Kidney (tissue), 14 donors: ENCODE results near the gene AHCYL2. TPM values are rescaled to one million over a fixed set of nuclear protein-coding genes. Genes with fewer than 3 reads are reported as not detected.

Experiments
- DNase-seq, 5 donors: peaks; one replicate each; pipeline ENCODE4 v3.0.0-alpha.2; 2013 to 2020
- FAIRE-seq: peaks from 2 replicates; lab custom pipeline; 2012; peaks lifted over from hg19 to GRCh38; lab: Jason Lieb, UNC
- H3K27ac ChIP-seq, 2 donors: one replicate each; pipeline ENCODE4 v1.7.0; 2013; ENCODE audit warnings: low read depth in 2 of 2, low read length in 2 of 2, inconsistent platforms in 1 of 2
- H3K27me3 ChIP-seq: one replicate; pipeline ENCODE4 v1.7.1; 2013; ENCODE audit warnings: low read length, inconsistent platforms; ENCODE audit not compliant: control insufficient read depth, insufficient read depth
- H3K36me3 ChIP-seq, 3 donors: one replicate each; pipeline versions ENCODE4 v1.7.0 to v1.7.1; 2013; ENCODE audit warnings: low read length in 3 of 3, control low read depth in 1 of 3, inconsistent platforms in 1 of 3; ENCODE audit not compliant: insufficient read depth in 3 of 3, control insufficient read depth in 2 of 3
- H3K4me1 ChIP-seq, 3 donors: one replicate each; pipeline versions ENCODE4 v1.7.0 to v1.7.1; 2013; ENCODE audit warnings: low read length in 3 of 3, inconsistent platforms in 1 of 3, low read depth in 1 of 3; ENCODE audit not compliant: control insufficient read depth in 2 of 3, insufficient read depth in 2 of 3
- H3K4me3 ChIP-seq, 3 donors: one replicate each; pipeline versions ENCODE4 v1.7.0 to v1.8.1; 2013; ENCODE audit warnings: low read length in 3 of 3, control low read depth in 1 of 3, inconsistent platforms in 1 of 3
- H3K9ac ChIP-seq, 3 donors: one replicate each; pipeline versions ENCODE4 v1.7.0 to v1.7.1; 2013; ENCODE audit warnings: low read length in 3 of 3, control low read depth in 1 of 3, inconsistent platforms in 1 of 3
- H3K9me3 ChIP-seq, 3 donors: one replicate each; pipeline versions ENCODE4 v1.7.0 to v1.7.1; 2013; ENCODE audit warnings: low read length in 3 of 3, control low read depth in 1 of 3, inconsistent platforms in 1 of 3; ENCODE audit not compliant: control insufficient read depth in 2 of 3, insufficient read depth in 1 of 3
- CTCF ChIP-seq: IDR thresholded peaks from 3 replicates; pipeline ENCODE4 v1.5.1; 2012; ENCODE audit warnings: mild to moderate bottlenecking, moderate library complexity, borderline replicate concordance; ENCODE audit not compliant: insufficient read depth; ENCODE audit errors: extremely low read depth
- intact Hi-C: fragments of 100-400 bp; cut with DNase I; formaldehyde crosslinking; loops from one replicate; pipeline ENCODE4 v1.11.1; 2022
- polyA plus RNA-seq: library from polyadenylated mRNA; stranded (reverse); fragments of 350-450 nt; fragmentation: Illumina TruSeq; extraction: RNeasy Lipid Tissue Mini Kit (QIAGEN cat#74804); gene quantifications from one replicate; pipeline ENCODE4 v1.2.3, GENCODE V29; 2014; ENCODE audit warnings: low read depth, low replicate concordance; ENCODE audit not compliant: insufficient read depth
- total RNA-seq: library from RNA; stranded (reverse); fragmentation: NEBNext Ultra II Directional; extraction: Animal tissue kit (Norgen Biotek cat#: 25700); gene quantifications from one replicate; pipeline ENCODE4 v1.2.1, GENCODE V29; 2021
- donor health status: control.
- donor health status: control.
- donor health status: control.
- donor health status: control.
- donor health status: control.
- donor health status: DM: yes; HTN: yes; CAD: no.
- donor health status: Normal renal cell carcinoma (clear cell type).

Gene AHCYL2
- total and polyA plus RNA-seq, 2 donors from 2014 or later: 19.5 to 25.2 TPM

GRCh38 chr7:129278688-129279087 lies 53.9 kb downstream of the AHCYL2 start:
- H3K4me1 ChIP-seq: peaks cover 0 to 4% (median 0%) of the 10 kb centered on the region in 3 donors
- H3K27me3 ChIP-seq: no peaks in the 10 kb centered on the region
- TF ChIP-seq CTCF: no peak
- H3K36me3 ChIP-seq: peaks cover 0 to 3% (median 0%) of the 10 kb centered on the region in 3 donors
- no peak overlapping the region for H3K4me3 ChIP-seq
- intact Hi-C loops: no loop called here
- DNase-seq: no peak
- FAIRE-seq: no peak
- H3K9me3 ChIP-seq: no peaks in the 10 kb centered on the region
- H3K27ac ChIP-seq: no peak overlapping the region
- no peak overlapping the region for H3K9ac ChIP-seq

- no peak overlapping the region for H3K4me3 ChIP-seq
- no peak overlapping the region for H3K27ac ChIP-seq
- H3K27me3 ChIP-seq: no peaks in the 10 kb centered on the region
- no peak for TF ChIP-seq CTCF
- peaks cover 0 to 4% (median 0%) of the 10 kb centered on the region in 3 donors for H3K4me1 ChIP-seq
- DNase-seq: no peak
- FAIRE-seq: no peak
- no peaks in the 10 kb centered on the region for H3K9me3 ChIP-seq
- H3K9ac ChIP-seq: no peak overlapping the region
- intact Hi-C loops: no loop called here
- H3K36me3 ChIP-seq: peaks cover 0 to under 1% (median 0%) of the 10 kb centered on the region in 3 donors
These were observed 54.9 kb downstream of the AHCYL2 start for GRCh38 chr7:129279757-129280156.

GRCh38 chr7:129281163-129281562 lies 56.3 kb downstream of the AHCYL2 start:
- DNase-seq: no peak
- Histone ChIP-seq H3K4me3 (no peak overlapping the region), H3K36me3 (no peaks in the 10 kb centered on the region), H3K9ac (no peak overlapping the region), H3K27ac (no peak overlapping the region), H3K4me1 (peaks cover 0 to 10% (median 3%) of the 10 kb centered on the region in 3 donors), H3K27me3 (no peaks in the 10 kb centered on the region), H3K9me3 (no peaks in the 10 kb centered on the region)
- no peak for TF ChIP-seq CTCF
- no peak for FAIRE-seq
- intact Hi-C loops: no loop called here

GRCh38 chr7:129282865-129283264 lies 58.0 kb downstream of the AHCYL2 start:
- no peaks in the 10 kb centered on the region for H3K9me3 ChIP-seq
- no peak overlapping the region for H3K27ac ChIP-seq
- TF ChIP-seq CTCF: no peak
- no peaks in the 10 kb centered on the region for H3K27me3 ChIP-seq
- DNase-seq: no peak
- H3K4me3 ChIP-seq: no peak overlapping the region
- intact Hi-C loops: no loop called here
- no peak overlapping the region for H3K9ac ChIP-seq
- peaks cover 0 to 10% (median 3%) of the 10 kb centered on the region in 3 donors for H3K4me1 ChIP-seq
- H3K36me3 ChIP-seq: no peaks in the 10 kb centered on the region
- no peak for FAIRE-seq
